Measurements from ENCODE around the gene SLC36A3. TPM values are rescaled to one million over a fixed set of nuclear protein-coding genes. Genes with fewer than 3 reads are reported as not detected.

SLC36A3 gene
- total RNA-seq, 6 donors from 2014 or later, result not detected

DNA sequence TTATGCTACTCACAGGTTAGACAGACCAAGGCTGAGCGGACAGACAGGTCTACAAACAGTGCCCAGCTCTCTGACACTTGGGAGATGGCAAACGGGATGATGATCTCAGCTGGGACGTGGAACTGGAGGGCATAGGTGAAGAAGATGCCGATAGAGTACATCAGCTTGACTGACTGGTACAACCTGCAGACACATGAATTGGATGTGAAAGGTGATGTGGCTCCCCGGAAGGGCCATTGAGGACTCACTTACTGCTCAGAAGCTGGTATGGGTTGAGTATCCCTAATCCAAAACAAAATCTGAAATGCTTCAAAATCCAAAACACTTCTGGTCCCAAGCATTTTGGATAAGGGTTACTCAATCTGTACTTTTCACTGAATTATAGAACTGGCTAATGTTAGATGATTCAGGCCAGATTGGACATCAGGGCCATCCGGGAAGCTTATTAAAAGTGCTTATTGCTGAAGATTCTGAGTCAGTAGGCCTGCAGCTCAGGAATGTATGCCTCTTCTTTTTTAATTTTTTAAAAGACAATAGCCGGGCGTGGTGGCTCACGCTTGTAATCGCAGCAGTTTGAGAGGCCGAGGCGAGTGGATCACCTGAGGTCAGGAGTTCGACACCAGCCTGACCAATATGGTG, 22.4 kb downstream of the SLC36A3 start:
- 93 to 94% methylated on average over 13 of the region's 13 CpGs for WGBS, 2 donors
- no peaks in the 10 kb centered on the region for H3K9me3 ChIP-seq
- no peak overlapping the region for H3K4me3 ChIP-seq
- no peak overlapping the region for H3K27ac ChIP-seq
- TF ChIP-seq POLR2AphosphoS5 (IDR thresholded peaks at IDR 0.05) (no peak), EP300 (IDR thresholded peaks at IDR 0.05) (no peak), CTCF (IDR thresholded peaks at IDR 0.05) (no peak), POLR2A (IDR thresholded peaks at IDR 0.05) (no peak)
- no peaks in the 10 kb centered on the region for H3K27me3 ChIP-seq
- DNase-seq (no peak), ATAC-seq (ENCODE audit: low FRiP score in 2 of 2) (no peak)
- H3K4me1 ChIP-seq, result no peaks in the 10 kb centered on the region
- H3K36me3 ChIP-seq, result no peaks in the 10 kb centered on the region

GRCh38 chr5:151280443-151280842, 23.1 kb downstream of the SLC36A3 start:
- Histone ChIP-seq H3K36me3 (no peaks in the 10 kb centered on the region), H3K4me3 (no peak overlapping the region), H3K27me3 (no peaks in the 10 kb centered on the region), H3K27ac (no peak overlapping the region), H3K4me1 (no peaks in the 10 kb centered on the region), H3K9me3 (no peaks in the 10 kb centered on the region)
- 92 to 100% methylated on average over 2 of the region's 2 CpGs for WGBS, 2 donors
- no peak for TF ChIP-seq EP300 (IDR thresholded peaks at IDR 0.05)
- no peak for TF ChIP-seq CTCF (IDR thresholded peaks at IDR 0.05)
- no peak for TF ChIP-seq POLR2A (IDR thresholded peaks at IDR 0.05)
- TF ChIP-seq POLR2AphosphoS5 (IDR thresholded peaks at IDR 0.05), result no peak
- ATAC-seq (ENCODE audit: low FRiP score in 2 of 2) (no peak), DNase-seq (no peak)

DNA sequence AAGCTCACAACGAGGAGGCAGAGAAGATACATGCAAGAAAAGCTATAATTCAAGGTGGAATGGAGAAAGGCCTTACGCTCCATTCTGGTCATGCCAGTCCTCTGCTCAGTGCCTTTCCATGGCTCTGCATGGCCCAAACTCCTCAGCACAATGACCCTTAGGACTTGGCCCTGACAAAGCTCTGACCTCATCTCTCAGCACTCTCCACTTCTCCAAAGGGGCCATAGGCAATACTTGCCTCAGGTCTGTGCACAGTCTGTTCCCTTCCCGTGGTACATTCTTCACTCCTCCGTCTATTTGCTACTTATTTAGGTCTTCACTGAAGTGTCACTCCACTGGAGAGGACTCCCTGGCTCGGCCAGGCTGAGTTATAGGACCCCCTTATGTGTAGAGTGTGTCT, 24.7 kb downstream of the SLC36A3 start:
- Histone ChIP-seq H3K27me3 (no peaks in the 10 kb centered on the region), H3K27ac (no peak overlapping the region), H3K4me3 (no peak overlapping the region), H3K4me1 (no peaks in the 10 kb centered on the region), H3K36me3 (no peaks in the 10 kb centered on the region), H3K9me3 (no peaks in the 10 kb centered on the region)
- ATAC-seq (ENCODE audit: low FRiP score in 2 of 2) (no peak), DNase-seq (peak in 1 of 2 donors; percentile 56)
- peak in 1 of 4 donors; percentile 75 for TF ChIP-seq EP300 (IDR thresholded peaks at IDR 0.05)
- TF ChIP-seq POLR2AphosphoS5 (IDR thresholded peaks at IDR 0.05), result peak in 1 of 2 donors; percentile 26
- no peak for TF ChIP-seq POLR2A (IDR thresholded peaks at IDR 0.05)
- WGBS, 2 donors, result 65 to 74% methylated on average over 5 of the region's 5 CpGs

DNA sequence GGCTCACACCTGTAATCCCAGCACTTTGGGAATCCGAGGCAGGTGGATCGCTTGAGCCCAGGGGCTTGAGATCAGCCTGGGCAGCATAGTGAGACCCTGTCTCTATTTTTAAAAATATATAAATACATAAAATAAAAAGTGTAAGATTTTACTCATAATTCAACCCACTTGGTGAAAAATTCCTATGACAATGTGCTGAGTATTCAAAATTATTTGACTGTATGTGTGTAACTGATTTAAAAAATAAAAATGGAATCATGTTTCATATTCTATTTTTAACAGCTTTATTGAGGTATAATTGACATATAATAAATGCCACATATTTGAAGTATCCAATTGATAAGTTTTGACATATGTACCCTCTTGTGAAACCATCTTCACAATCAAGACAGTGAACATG, 27.8 kb downstream of the SLC36A3 start:
- no peak for TF ChIP-seq EP300 (IDR thresholded peaks at IDR 0.05)
- no peak for TF ChIP-seq POLR2A (IDR thresholded peaks at IDR 0.05)
- TF ChIP-seq CTCF (IDR thresholded peaks at IDR 0.05), result no peak
- TF ChIP-seq POLR2AphosphoS5 (IDR thresholded peaks at IDR 0.05), result no peak
- Histone ChIP-seq H3K27ac (no peak overlapping the region), H3K9me3 (no peaks in the 10 kb centered on the region), H3K4me3 (no peak overlapping the region), H3K27me3 (no peaks in the 10 kb centered on the region), H3K4me1 (no peaks in the 10 kb centered on the region), H3K36me3 (no peaks in the 10 kb centered on the region)
- ATAC-seq (ENCODE audit: low FRiP score in 2 of 2) (no peak), DNase-seq (no peak)
- WGBS, 2 donors, result 91 to 95% methylated on average over 2 of the region's 2 CpGs

DNA sequence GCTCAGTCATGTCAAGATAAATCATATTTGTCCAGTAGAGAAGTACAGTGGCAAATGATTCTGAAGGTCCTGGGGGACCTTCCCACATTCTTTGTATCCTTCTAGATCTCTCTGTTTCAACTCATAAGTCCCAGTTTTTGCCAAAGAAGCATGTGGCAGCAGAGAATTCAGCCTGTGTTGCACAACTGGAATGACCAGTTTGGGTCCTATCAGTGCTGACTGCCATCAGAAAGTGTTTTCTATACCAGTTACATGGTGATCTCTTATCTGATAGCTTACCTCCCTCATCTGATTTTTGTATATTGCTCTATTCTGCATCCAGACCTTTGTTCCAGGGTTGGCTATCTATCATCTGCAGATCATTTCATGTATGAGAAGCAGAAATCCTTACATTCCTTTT, 28.9 kb downstream of the SLC36A3 start:
- no peak for ATAC-seq (ENCODE audit: low FRiP score in 2 of 2)
- Histone ChIP-seq H3K27ac (no peak overlapping the region), H3K36me3 (peaks cover 0 to 5% (median 0%) of the 10 kb centered on the region in 4 donors), H3K4me1 (no peaks in the 10 kb centered on the region), H3K27me3 (no peaks in the 10 kb centered on the region), H3K4me3 (no peak overlapping the region), H3K9me3 (no peaks in the 10 kb centered on the region)
- peak in 1 of 2 donors; percentile 35 for DNase-seq
- TF ChIP-seq POLR2AphosphoS5 (IDR thresholded peaks at IDR 0.05), result no peak
- no peak for TF ChIP-seq POLR2A (IDR thresholded peaks at IDR 0.05)
- TF ChIP-seq EP300 (IDR thresholded peaks at IDR 0.05), result no peak

- H3K36me3 ChIP-seq, result peaks cover 6 to 30% (median 22%) of the 10 kb centered on the region in 4 donors
- DNase-seq, result no peak
Observed at GRCh38 chr5:151271336-151271735, 32.2 kb downstream of the SLC36A3 start.

More at GRCh38 chr5:151271336-151271735, 32.2 kb downstream of the SLC36A3 start:
- Histone ChIP-seq H3K9me3 (no peaks in the 10 kb centered on the region), H3K4me3 (no peak overlapping the region), H3K27me3 (no peaks in the 10 kb centered on the region), H3K4me1 (no peaks in the 10 kb centered on the region), H3K27ac (no peak overlapping the region)
- TF ChIP-seq CTCF (IDR thresholded peaks at IDR 0.05), result no peak
- no peak for TF ChIP-seq POLR2A (IDR thresholded peaks at IDR 0.05)
- TF ChIP-seq EP300 (IDR thresholded peaks at IDR 0.05), result no peak
- no peak for TF ChIP-seq POLR2AphosphoS5 (IDR thresholded peaks at IDR 0.05)
- ATAC-seq (ENCODE audit: low FRiP score in 2 of 2), result no peak

All from upper lobe of left lung (tissue), 6 donors.